Uterus (tissue), 4 donors: ENCODE results near the gene KRT78. TPM values are rescaled to one million over a fixed set of nuclear protein-coding genes. Genes with fewer than 3 reads are reported as not detected.

Source experiments
- DNase-seq, 2 donors: peaks; one replicate each; pipeline ENCODE4 v3.0.0-alpha.2; 2019 to 2020
- H3K27ac ChIP-seq, 2 donors: fragments of 200-600 bp; sonication (generic); 1 replicate in 1 of 2; 2 replicates in 1 of 2; pipeline ENCODE4 v1.5.1; 2016 to 2018
- H3K27me3 ChIP-seq, 2 donors: fragments of 200-600 bp; sonication (generic); one replicate each; pipeline ENCODE4 v1.5.1; 2018 to 2019; ENCODE audit warnings: control low read depth in 1 of 2
- H3K36me3 ChIP-seq, 2 donors: fragments of 200-600 bp; sonication (generic); one replicate each; pipeline ENCODE4 v1.5.1; 2019; ENCODE audit warnings: control low read depth in 1 of 2
- H3K4me1 ChIP-seq, 2 donors: fragments of 200-600 bp; sonication (generic); one replicate each; pipeline ENCODE4 v1.5.1; 2018 to 2019; ENCODE audit warnings: control low read depth in 1 of 2
- H3K4me3 ChIP-seq, 2 donors: fragments of 200-600 bp; sonication (generic); 1 replicate in 1 of 2; 2 replicates in 1 of 2; pipeline ENCODE4 v1.5.1; 2018 to 2019; ENCODE audit warnings: mild to moderate bottlenecking in 1 of 2
- H3K9me3 ChIP-seq, 2 donors: fragments of 200-600 bp; sonication (generic); one replicate each; pipeline ENCODE4 v1.5.1; 2019; ENCODE audit warnings: control low read depth in 1 of 2
- CTCF ChIP-seq, 4 experiments: fragments of 200-600 bp in 2 of 4; fragments of 450-650 bp in 2 of 4; sonication (generic) in 2 of 4; IDR thresholded peaks; one replicate each; pipeline ENCODE4 v1.5.1; 2016 to 2019; ENCODE audit warnings: antibody characterized with exemption in 4 of 4, mild to moderate bottlenecking in 2 of 4, moderate library complexity in 1 of 4
- POLR2A ChIP-seq, 2 donors: fragments of 450-650 bp; IDR thresholded peaks; one replicate each; pipeline ENCODE4 v1.6.1; 2016; ENCODE audit warnings: antibody characterized with exemption in 2 of 2, mild to moderate bottlenecking in 1 of 2, moderate library complexity in 1 of 2
- intact Hi-C: fragments of 100-400 bp; cut with DNase I; formaldehyde crosslinking; loops from one replicate; pipeline ENCODE4 v1.15.1; 2023; ENCODE audit warnings: low total_unique reads
- total RNA-seq, 4 donors: library from RNA; depleted of rRNA in 3 of 4; stranded (reverse); fragments of >200 nt in 3 of 4; gene quantifications; one replicate each; pipeline versions ENCODE4 v1.1.0 to v1.2.4, GENCODE V29; 2014 to 2023
- donor health status: DM: yes; HTN: yes; CAD: no.

The KRT78 gene
- total RNA-seq, 4 donors from 2014 or later: not detected

GRCh38 chr12:52823761-52824450 lies 24.9 kb downstream of the KRT78 start:
- Histone ChIP-seq H3K27ac (no peak overlapping the region), H3K4me3 (no peak overlapping the region), H3K36me3 (no peaks in the 10 kb centered on the region), H3K4me1 (no peaks in the 10 kb centered on the region), H3K9me3 (no peaks in the 10 kb centered on the region), H3K27me3 (no peaks in the 10 kb centered on the region)
- no peak for TF ChIP-seq CTCF (IDR thresholded peaks at IDR 0.05)
- TF ChIP-seq POLR2A (IDR thresholded peaks at IDR 0.05): no peak
- no peak for DNase-seq
- intact Hi-C loops: no loop called here

- H3K9me3 ChIP-seq: no peaks in the 10 kb centered on the region
- DNase-seq: no peak
- no peaks in the 10 kb centered on the region for H3K36me3 ChIP-seq
- no peak overlapping the region for H3K27ac ChIP-seq
- H3K4me1 ChIP-seq: no peaks in the 10 kb centered on the region
- no peak for TF ChIP-seq POLR2A (IDR thresholded peaks at IDR 0.05)
- no peak for TF ChIP-seq CTCF (IDR thresholded peaks at IDR 0.05)
- H3K27me3 ChIP-seq: no peaks in the 10 kb centered on the region
- no peak overlapping the region for H3K4me3 ChIP-seq
- intact Hi-C loops: no loop called here
Observed at GRCh38 chr12:52822771-52823510, 25.9 kb downstream of the KRT78 start.

- Histone ChIP-seq H3K4me3 (no peak overlapping the region), H3K36me3 (no peaks in the 10 kb centered on the region), H3K9me3 (no peaks in the 10 kb centered on the region), H3K4me1 (no peaks in the 10 kb centered on the region), H3K27ac (no peak overlapping the region), H3K27me3 (no peaks in the 10 kb centered on the region)
- TF ChIP-seq CTCF (IDR thresholded peaks at IDR 0.05): no peak
- no peak for TF ChIP-seq POLR2A (IDR thresholded peaks at IDR 0.05)
- DNase-seq: no peak
- intact Hi-C loops: no loop called here
Observed at GRCh38 chr12:52821826-52822660, 26.8 kb downstream of the KRT78 start.

GRCh38 chr12:52821071-52821730 lies 27.6 kb downstream of the KRT78 start:
- Histone ChIP-seq H3K4me3 (no peak overlapping the region), H3K27me3 (no peaks in the 10 kb centered on the region), H3K27ac (no peak overlapping the region), H3K4me1 (no peaks in the 10 kb centered on the region), H3K36me3 (no peaks in the 10 kb centered on the region), H3K9me3 (no peaks in the 10 kb centered on the region)
- no peak for TF ChIP-seq CTCF (IDR thresholded peaks at IDR 0.05)
- TF ChIP-seq POLR2A (IDR thresholded peaks at IDR 0.05): no peak
- intact Hi-C loops: no loop called here
- no peak for DNase-seq
